Measurements from ENCODE around the gene CLCA2.

CLCA2 gene

GRCh38 chr1:86429122-86429725 lies 5.3 kb downstream of the CLCA2 start:
- no peak for TF ChIP-seq CTCF (IDR thresholded peaks at IDR 0.05; ENCODE audit: low read depth, low read length, missing control alignments)
- H3K4me3 ChIP-seq (replicated peaks; ENCODE audit: low read depth, low read length) = no peak overlapping the region
- DNase-seq (ENCODE audit: extremely low read depth, low read depth) = no peak

- peak; percentile 59 for DNase-seq (ENCODE audit: extremely low read depth, low read depth)
- TF ChIP-seq CTCF (IDR thresholded peaks at IDR 0.05; ENCODE audit: low read depth, low read length, missing control alignments) = no peak
- H3K4me3 ChIP-seq (replicated peaks; ENCODE audit: low read depth, low read length) = no peak overlapping the region
Observed at GRCh38 chr1:86429835-86430234, 5.9 kb downstream of the CLCA2 start.

DNA sequence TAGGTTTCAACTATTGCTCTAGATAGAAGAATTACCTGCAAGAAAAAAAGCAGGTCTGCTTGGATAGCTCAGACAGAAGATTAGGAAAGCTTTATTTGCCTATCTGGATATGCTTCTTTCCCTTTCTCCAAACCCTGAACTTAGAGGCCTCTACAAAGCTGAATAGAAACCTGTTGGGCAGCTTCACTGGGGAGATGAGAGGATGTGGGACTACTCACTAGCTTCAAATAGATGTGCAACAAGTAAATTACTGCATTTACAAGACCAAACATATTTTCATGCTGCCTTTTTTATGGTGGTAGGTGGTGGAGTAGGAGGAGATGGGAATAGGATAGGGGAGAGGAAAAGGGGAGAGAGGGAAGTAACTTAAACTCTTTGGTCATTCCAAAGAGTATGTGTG lies 6.4 kb downstream of the CLCA2 start:
- TF ChIP-seq CTCF (IDR thresholded peaks at IDR 0.05; ENCODE audit: low read depth, low read length, missing control alignments) = no peak
- no peak for DNase-seq (ENCODE audit: extremely low read depth, low read depth)
- no peak overlapping the region for H3K4me3 ChIP-seq (replicated peaks; ENCODE audit: low read depth, low read length)

DNA sequence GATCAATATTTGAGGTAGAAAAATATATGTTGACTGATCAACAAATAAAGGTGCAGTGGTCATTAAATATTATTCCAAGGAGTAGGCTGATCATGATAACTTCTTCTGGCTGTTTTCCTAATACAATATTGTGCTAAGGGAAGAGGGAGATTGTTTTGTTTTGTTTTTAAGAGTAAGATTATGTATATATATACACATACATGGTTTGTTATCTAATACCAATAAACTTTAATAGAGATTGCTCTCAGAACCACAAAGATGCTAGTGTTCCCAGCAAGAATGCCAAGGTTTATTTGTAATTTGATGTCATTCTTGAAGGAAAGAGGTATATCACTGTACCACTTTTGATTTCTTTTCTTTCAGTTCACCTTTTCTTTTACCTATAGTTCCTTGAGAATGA lies 10.1 kb downstream of the CLCA2 start:
- no peak overlapping the region for H3K4me3 ChIP-seq (replicated peaks; ENCODE audit: low read depth, low read length)
- TF ChIP-seq CTCF (IDR thresholded peaks at IDR 0.05; ENCODE audit: low read depth, low read length, missing control alignments) = no peak
- no peak for DNase-seq (ENCODE audit: extremely low read depth, low read depth)

GRCh38 chr1:86435327-86435726 lies 11.4 kb downstream of the CLCA2 start:
- no peak for DNase-seq (ENCODE audit: extremely low read depth, low read depth)

DNA sequence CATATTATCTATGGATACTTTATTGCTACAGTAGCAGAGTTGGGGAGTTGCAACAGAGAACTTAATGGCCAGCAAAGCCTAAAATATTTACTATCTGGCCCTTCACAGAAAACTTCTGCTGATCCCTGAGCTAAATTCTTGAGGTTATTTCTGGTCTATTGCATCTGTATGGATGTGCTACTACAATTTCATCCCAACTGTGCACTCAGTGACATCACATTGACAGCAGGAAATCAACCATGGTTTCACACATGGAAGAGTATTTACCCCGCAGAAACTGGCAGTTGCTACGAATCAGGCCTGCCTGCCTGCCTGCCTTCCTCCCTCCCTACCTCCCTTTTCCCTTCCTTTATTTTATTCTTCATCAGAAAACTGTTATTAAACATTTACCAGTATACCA lies 12.1 kb downstream of the CLCA2 start:
- no peak overlapping the region for H3K4me3 ChIP-seq (replicated peaks; ENCODE audit: low read depth, low read length)
- TF ChIP-seq CTCF (IDR thresholded peaks at IDR 0.05; ENCODE audit: low read depth, low read length, missing control alignments) = no peak
- DNase-seq (ENCODE audit: extremely low read depth, low read depth) = no peak

More at GRCh38 chr1:86435327-86435726, 11.4 kb downstream of the CLCA2 start:
- H3K4me3 ChIP-seq (replicated peaks; ENCODE audit: low read depth, low read length) = no peak overlapping the region
- TF ChIP-seq CTCF (IDR thresholded peaks at IDR 0.05; ENCODE audit: low read depth, low read length, missing control alignments) = no peak

DNA sequence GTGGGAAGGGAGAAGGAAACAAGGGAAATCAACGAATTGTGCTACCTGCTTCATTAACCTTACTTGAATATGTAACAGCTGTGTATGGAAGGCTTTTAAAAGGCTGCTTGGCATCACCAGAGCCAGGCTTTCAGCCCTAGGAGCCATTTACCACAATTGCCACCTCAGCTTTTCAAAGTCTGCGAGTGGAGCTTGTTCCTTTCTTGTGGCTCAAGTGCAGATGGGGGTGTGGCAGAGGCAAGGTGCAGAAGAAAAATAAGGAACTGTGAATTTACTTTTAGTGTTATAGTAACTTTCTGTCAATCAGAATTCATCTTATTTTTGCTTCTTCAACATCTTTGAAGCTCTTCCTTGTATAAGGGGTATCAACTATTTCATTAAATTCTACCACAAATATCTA lies 17.6 kb downstream of the CLCA2 start:
- no peak for DNase-seq (ENCODE audit: extremely low read depth, low read depth)
- H3K4me3 ChIP-seq (replicated peaks; ENCODE audit: low read depth, low read length) = no peak overlapping the region
- TF ChIP-seq CTCF (IDR thresholded peaks at IDR 0.05; ENCODE audit: low read depth, low read length, missing control alignments) = no peak
